ENCODE measurements around the gene RALGPS2.

DNA sequence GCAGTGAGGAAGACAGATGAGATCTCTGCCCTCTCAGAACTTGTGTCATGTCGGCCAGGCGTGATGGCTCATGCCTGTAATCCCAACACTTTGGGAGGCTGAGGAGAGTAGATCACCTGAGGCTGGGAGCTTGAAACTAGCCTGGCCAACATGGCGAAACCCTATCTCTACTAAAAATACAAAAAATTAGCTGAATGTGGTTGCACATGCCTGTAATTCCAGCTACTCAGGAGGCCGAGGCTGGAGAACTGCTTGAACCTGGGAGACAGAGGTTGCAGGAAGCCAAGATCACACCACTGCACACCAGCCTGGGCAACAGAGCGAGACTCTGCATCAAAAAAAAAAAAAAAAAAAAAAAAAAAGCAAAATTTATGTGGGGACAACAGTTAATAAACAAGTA is 40.9 kb upstream of the RALGPS2 start:
- TF ChIP-seq, protein P1, sequence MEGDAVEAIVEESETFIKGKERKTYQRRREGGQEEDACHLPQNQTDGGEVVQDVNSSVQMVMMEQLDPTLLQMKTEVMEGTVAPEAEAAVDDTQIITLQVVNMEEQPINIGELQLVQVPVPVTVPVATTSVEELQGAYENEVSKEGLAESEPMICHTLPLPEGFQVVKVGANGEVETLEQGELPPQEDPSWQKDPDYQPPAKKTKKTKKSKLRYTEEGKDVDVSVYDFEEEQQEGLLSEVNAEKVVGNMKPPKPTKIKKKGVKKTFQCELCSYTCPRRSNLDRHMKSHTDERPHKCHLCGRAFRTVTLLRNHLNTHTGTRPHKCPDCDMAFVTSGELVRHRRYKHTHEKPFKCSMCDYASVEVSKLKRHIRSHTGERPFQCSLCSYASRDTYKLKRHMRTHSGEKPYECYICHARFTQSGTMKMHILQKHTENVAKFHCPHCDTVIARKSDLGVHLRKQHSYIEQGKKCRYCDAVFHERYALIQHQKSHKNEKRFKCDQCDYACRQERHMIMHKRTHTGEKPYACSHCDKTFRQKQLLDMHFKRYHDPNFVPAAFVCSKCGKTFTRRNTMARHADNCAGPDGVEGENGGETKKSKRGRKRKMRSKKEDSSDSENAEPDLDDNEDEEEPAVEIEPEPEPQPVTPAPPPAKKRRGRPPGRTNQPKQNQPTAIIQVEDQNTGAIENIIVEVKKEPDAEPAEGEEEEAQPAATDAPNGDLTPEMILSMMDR (IDR thresholded peaks at IDR 0.05) = no peak
- TF ChIP-seq EZH2phosphoT487 (IDR thresholded peaks at IDR 0.05) = no peak
- TF ChIP-seq EZH2 (IDR thresholded peaks at IDR 0.05) = no peak

All from neural progenitor cell (in vitro differentiated cells).